H9 (cell line): Measurements from ENCODE around the gene CXorf58. TPM values are rescaled to one million over a fixed set of nuclear protein-coding genes. Genes with fewer than 3 reads are reported as not detected.

Experiments used
- DNase-seq: peaks from one replicate; pipeline ENCODE4 v3.0.0-alpha.2; 2017
- H2AFZ ChIP-seq: one replicate; pipeline ENCODE4 v1.6.1; 2013; ENCODE audit warnings: mild to moderate bottlenecking, low read length, control low read depth, moderate library complexity
- H2AK5ac ChIP-seq: 2 replicates; pipeline ENCODE4 v1.6.1; 2013; ENCODE audit warnings: low read length, control low read depth, mixed read lengths; ENCODE audit not compliant: insufficient read length
- H2BK120ac ChIP-seq: one replicate; pipeline ENCODE4 v1.6.1; 2013; ENCODE audit warnings: low read depth, mild to moderate bottlenecking, low read length, control low read depth, inconsistent platforms; ENCODE audit not compliant: poor library complexity, severe bottlenecking
- H2BK12ac ChIP-seq: 2 replicates; pipeline ENCODE4 v1.6.1; 2013; ENCODE audit warnings: low read length, control low read depth, mixed read lengths, low read depth; ENCODE audit not compliant: insufficient read length
- H2BK15ac ChIP-seq: 2 replicates; pipeline ENCODE4 v1.6.1; 2013; ENCODE audit warnings: low read depth, low read length, control low read depth
- H2BK20ac ChIP-seq: one replicate; pipeline ENCODE4 v1.6.1; 2013; ENCODE audit warnings: low read depth, mild to moderate bottlenecking, low read length, control low read depth, inconsistent platforms; ENCODE audit not compliant: poor library complexity, severe bottlenecking
- H2BK5ac ChIP-seq: 2 replicates; pipeline ENCODE4 v1.6.1; 2013; ENCODE audit warnings: low read length, control low read depth, mixed read lengths; ENCODE audit not compliant: insufficient read length
- H3K14ac ChIP-seq: 2 replicates; pipeline ENCODE4 v1.6.1; 2013; ENCODE audit warnings: low read length, control low read depth; ENCODE audit not compliant: insufficient read depth
- H3K18ac ChIP-seq: 2 replicates; pipeline ENCODE4 v1.6.1; 2013; ENCODE audit warnings: low read depth, mild to moderate bottlenecking, mixed read lengths, low read length, control low read depth; ENCODE audit not compliant: insufficient read length
- H3K23ac ChIP-seq: 2 replicates; pipeline ENCODE4 v1.6.1; 2013; ENCODE audit warnings: low read length, control low read depth, mixed read lengths, low read depth; ENCODE audit not compliant: insufficient read length
- H3K23me2 ChIP-seq: 2 replicates; pipeline ENCODE4 v1.6.1; 2013; ENCODE audit warnings: low read depth, mild to moderate bottlenecking, mixed read lengths, low read length, control low read depth; ENCODE audit not compliant: insufficient read length, poor library complexity, severe bottlenecking
- H3K27ac ChIP-seq: 2 replicates; pipeline ENCODE4 v1.5.1; 2013; ENCODE audit warnings: low read length, control low read depth, mixed read lengths, low read depth; ENCODE audit not compliant: insufficient read length
- H3K27me3 ChIP-seq: 2 replicates; pipeline ENCODE4 v1.6.1; 2013; ENCODE audit warnings: low read length, control low read depth, inconsistent platforms; ENCODE audit not compliant: insufficient read depth
- H3K4ac ChIP-seq: 2 replicates; pipeline ENCODE4 v1.6.1; 2013; ENCODE audit warnings: low read depth, mild to moderate bottlenecking, control low read depth, inconsistent platforms, low read length, moderate library complexity
- H3K4me1 ChIP-seq: 2 replicates; pipeline ENCODE4 v1.6.1; 2013; ENCODE audit warnings: low read length, control low read depth, inconsistent platforms; ENCODE audit not compliant: insufficient read depth
- H3K4me2 ChIP-seq: 2 replicates; pipeline ENCODE4 v1.6.1; 2013; ENCODE audit warnings: low read length, control low read depth, mixed read lengths; ENCODE audit not compliant: insufficient read length, insufficient read depth
- H3K56ac ChIP-seq: 2 replicates; pipeline ENCODE4 v1.6.1; 2013; ENCODE audit warnings: low read depth, mild to moderate bottlenecking, mixed read lengths, low read length, control low read depth; ENCODE audit not compliant: insufficient read length
- H3K79me1 ChIP-seq: 2 replicates; pipeline ENCODE4 v1.6.1; 2013; ENCODE audit warnings: low read depth, mild to moderate bottlenecking, moderate library complexity, low read length, control low read depth, inconsistent platforms; ENCODE audit not compliant: insufficient read depth, poor library complexity, severe bottlenecking
- H3K79me2 ChIP-seq: 2 replicates; pipeline ENCODE4 v1.6.1; 2013; ENCODE audit warnings: low read length, control low read depth, inconsistent platforms; ENCODE audit not compliant: insufficient read depth
- H3K9ac ChIP-seq: 2 replicates; pipeline ENCODE4 v1.6.1; 2013; ENCODE audit warnings: low read length, control low read depth, mixed read lengths; ENCODE audit not compliant: insufficient read length; ENCODE audit errors: extremely low read depth
- H3K9me3 ChIP-seq: one replicate; pipeline ENCODE4 v1.6.1; 2013; ENCODE audit warnings: low read depth, low read length, inconsistent platforms; ENCODE audit not compliant: control insufficient read depth
- H3T11ph ChIP-seq: one replicate; pipeline ENCODE4 v1.6.1; 2013; ENCODE audit warnings: mild to moderate bottlenecking, low read length, control low read depth, inconsistent platforms
- H4K20me1 ChIP-seq: one replicate; pipeline ENCODE4 v1.6.1; 2013; ENCODE audit not compliant: control insufficient read depth, insufficient read length, insufficient read depth
- H4K5ac ChIP-seq: 2 replicates; pipeline ENCODE4 v1.6.1; 2013; ENCODE audit warnings: low read depth, mild to moderate bottlenecking, mixed read lengths, low read length, control low read depth; ENCODE audit not compliant: insufficient read length
- H4K8ac ChIP-seq: replicated peaks from 2 replicates; pipeline ENCODE4 v1.6.1; 2013; ENCODE audit warnings: low read length, control low read depth, mixed read lengths, low read depth; ENCODE audit not compliant: insufficient read length
- H4K91ac ChIP-seq: 2 replicates; pipeline ENCODE4 v1.6.1; 2013; ENCODE audit warnings: low read depth, mild to moderate bottlenecking, moderate library complexity, mixed read lengths, low read length, control low read depth; ENCODE audit not compliant: insufficient read length
- H3K27ac Mint-ChIP-seq, 3 experiments: 2 replicates in 2 of 3; 3 replicates in 1 of 3; pipeline ENCODE4 v1.8.0; 2020 to 2021; ENCODE audit warnings: mixed read lengths in 3 of 3, mild to moderate bottlenecking in 1 of 3, moderate library complexity in 1 of 3
- H3K27me3 Mint-ChIP-seq: 2 replicates; pipeline ENCODE4 v1.8.0; 2021; ENCODE audit warnings: low read depth, mild to moderate bottlenecking, moderate library complexity, mixed read lengths
- H3K36me3 Mint-ChIP-seq, 3 experiments: 2 replicates in 2 of 3; 3 replicates in 1 of 3; pipeline ENCODE4 v1.8.0; 2020 to 2021; ENCODE audit warnings: low read depth in 3 of 3, mixed read lengths in 3 of 3; ENCODE audit not compliant: insufficient read depth in 1 of 3
- H3K4me1 Mint-ChIP-seq, 2 experiments: 2 replicates each; pipeline ENCODE4 v1.8.0; 2020; ENCODE audit warnings: mixed read lengths in 2 of 2
- H3K4me3 Mint-ChIP-seq, 2 experiments: 2 replicates in 1 of 2; 3 replicates in 1 of 2; pipeline ENCODE4 v1.8.0; 2020 to 2021; ENCODE audit warnings: mild to moderate bottlenecking in 2 of 2, mixed read lengths in 2 of 2, moderate library complexity in 1 of 2
- H3K9me3 Mint-ChIP-seq, 2 experiments: 2 replicates in 1 of 2; 3 replicates in 1 of 2; pipeline ENCODE4 v1.8.0; 2020; ENCODE audit warnings: mild to moderate bottlenecking in 2 of 2, mixed read lengths in 2 of 2, moderate library complexity in 1 of 2
- WGBS: extraction: QIAGEN DNeasy Blood & Tissue Kit; methylation state at CpG from one replicate; pipeline ENCODE4 v1.1.7; 2013; ENCODE audit warnings: missing lambda C conversion rate, low lambda C conversion rate, mixed read lengths; ENCODE audit not compliant: insufficient read length; ENCODE audit errors: extremely low coverage; 5-methylcytosine and 5-hydroxymethylcytosine counted together
- total RNA-seq: library from RNA; stranded (reverse); gene quantifications from 2 replicates; pipeline ENCODE4 v1.2.1, GENCODE V29; 2021
- TF ChIP-seq, protein P1 (sequence below): fragments of 200-600 bp; sonication (generic); conservative IDR thresholded peaks from 3 replicates; pipeline ENCODE4 v1.8.0; 2021; ENCODE audit warnings: antibody characterized with exemption, mild to moderate bottlenecking

CXorf58 gene
- total RNA-seq, 1 experiment from 2014 or later, result not detected

- DNase-seq, result no peak
- Histone ChIP-seq H3K27me3 (no peaks in the 10 kb centered on the region), H3K4ac (no peak overlapping the region), H2BK5ac (no peak overlapping the region), H4K20me1 (no peaks in the 10 kb centered on the region), H2BK120ac (no peak overlapping the region), H3K27ac (no peak overlapping the region), H3K23me2 (no peaks in the 10 kb centered on the region), H4K5ac (no peak overlapping the region), H3K14ac (no peak overlapping the region), H4K91ac (no peak overlapping the region), H2AK5ac (no peak overlapping the region), H3K79me1 (no peaks in the 10 kb centered on the region), H2BK20ac (no peak overlapping the region), H3K23ac (no peak overlapping the region), H3K4me1 (no peaks in the 10 kb centered on the region; the same call in 1 of the 2 replicates), H2BK15ac (no peak overlapping the region), H3K79me2 (no peaks in the 10 kb centered on the region), H4K8ac (no peak overlapping the region), H3K56ac (no peak overlapping the region), H3T11ph (no peak overlapping the region), H3K9me3 (no peaks in the 10 kb centered on the region), H3K4me2 (no peak overlapping the region), H3K18ac (no peak overlapping the region), H2BK12ac (no peak overlapping the region), H2AFZ (no peak overlapping the region), H3K9ac (no peak overlapping the region)
- H3K36me3 Mint-ChIP-seq, result no peaks in the 10 kb centered on the region
- H3K4me3 Mint-ChIP-seq, result no peak overlapping the region
- TF ChIP-seq, protein P1, sequence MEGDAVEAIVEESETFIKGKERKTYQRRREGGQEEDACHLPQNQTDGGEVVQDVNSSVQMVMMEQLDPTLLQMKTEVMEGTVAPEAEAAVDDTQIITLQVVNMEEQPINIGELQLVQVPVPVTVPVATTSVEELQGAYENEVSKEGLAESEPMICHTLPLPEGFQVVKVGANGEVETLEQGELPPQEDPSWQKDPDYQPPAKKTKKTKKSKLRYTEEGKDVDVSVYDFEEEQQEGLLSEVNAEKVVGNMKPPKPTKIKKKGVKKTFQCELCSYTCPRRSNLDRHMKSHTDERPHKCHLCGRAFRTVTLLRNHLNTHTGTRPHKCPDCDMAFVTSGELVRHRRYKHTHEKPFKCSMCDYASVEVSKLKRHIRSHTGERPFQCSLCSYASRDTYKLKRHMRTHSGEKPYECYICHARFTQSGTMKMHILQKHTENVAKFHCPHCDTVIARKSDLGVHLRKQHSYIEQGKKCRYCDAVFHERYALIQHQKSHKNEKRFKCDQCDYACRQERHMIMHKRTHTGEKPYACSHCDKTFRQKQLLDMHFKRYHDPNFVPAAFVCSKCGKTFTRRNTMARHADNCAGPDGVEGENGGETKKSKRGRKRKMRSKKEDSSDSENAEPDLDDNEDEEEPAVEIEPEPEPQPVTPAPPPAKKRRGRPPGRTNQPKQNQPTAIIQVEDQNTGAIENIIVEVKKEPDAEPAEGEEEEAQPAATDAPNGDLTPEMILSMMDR, result no peak
- H3K4me1 Mint-ChIP-seq, result peaks cover 9 to 17% of the 10 kb centered on the region in 2 experiments
- no CpG with 5 or more reads among the region's 1 CpG for WGBS
- no peaks in the 10 kb centered on the region for H3K9me3 Mint-ChIP-seq
- no peaks in the 10 kb centered on the region for H3K27me3 Mint-ChIP-seq
- H3K27ac Mint-ChIP-seq, result no peak overlapping the region
These were observed 24.2 kb downstream of the CXorf58 start for GRCh38 chrX:23932046-23932445.
